Skeletal muscle tissue (tissue), 4 donors: Measurements from ENCODE around the gene SLC25A6. TPM values are rescaled to one million over a fixed set of nuclear protein-coding genes. Genes with fewer than 3 reads are reported as not detected.

Experiments used
- H3K27ac ChIP-seq: one replicate; pipeline ENCODE4 v1.7.0; 2013; ENCODE audit warnings: mild to moderate bottlenecking, low read depth, low read length, inconsistent platforms
- H3K27me3 ChIP-seq, 3 donors: one replicate each; pipeline ENCODE4 v1.7.0; 2013; ENCODE audit warnings: low read length in 3 of 3; ENCODE audit not compliant: control insufficient read depth in 3 of 3, insufficient read depth in 3 of 3
- H3K36me3 ChIP-seq, 3 donors: one replicate each; pipeline ENCODE4 v1.7.0; 2013; ENCODE audit warnings: low read length in 3 of 3; ENCODE audit not compliant: control insufficient read depth in 3 of 3, insufficient read depth in 3 of 3
- H3K4me1 ChIP-seq, 3 donors: one replicate each; pipeline ENCODE4 v1.7.0; 2013; ENCODE audit warnings: low read length in 3 of 3, mild to moderate bottlenecking in 3 of 3; ENCODE audit not compliant: control insufficient read depth in 3 of 3, insufficient read depth in 3 of 3
- H3K4me3 ChIP-seq, 3 donors: one replicate each; pipeline ENCODE4 v1.7.0; 2013; ENCODE audit warnings: low read length in 3 of 3
- H3K9ac ChIP-seq, 3 donors: one replicate each; pipeline ENCODE4 v1.7.0; 2013; ENCODE audit warnings: low read length in 3 of 3, mild to moderate bottlenecking in 3 of 3, moderate library complexity in 2 of 3, low read depth in 1 of 3
- H3K9me3 ChIP-seq, 3 donors: one replicate each; pipeline ENCODE4 v1.7.0; 2013; ENCODE audit warnings: low read length in 3 of 3; ENCODE audit not compliant: control insufficient read depth in 3 of 3
- total RNA-seq: library from RNA; depleted of rRNA; stranded (reverse); fragments of >200 nt; gene quantifications from one replicate; pipeline ENCODE4 v1.2.3, GENCODE V29; 2014
- donor health status: Osteomylitis.

Gene SLC25A6
- total RNA-seq, 1 donor from 2014 or later: 185 TPM

DNA sequence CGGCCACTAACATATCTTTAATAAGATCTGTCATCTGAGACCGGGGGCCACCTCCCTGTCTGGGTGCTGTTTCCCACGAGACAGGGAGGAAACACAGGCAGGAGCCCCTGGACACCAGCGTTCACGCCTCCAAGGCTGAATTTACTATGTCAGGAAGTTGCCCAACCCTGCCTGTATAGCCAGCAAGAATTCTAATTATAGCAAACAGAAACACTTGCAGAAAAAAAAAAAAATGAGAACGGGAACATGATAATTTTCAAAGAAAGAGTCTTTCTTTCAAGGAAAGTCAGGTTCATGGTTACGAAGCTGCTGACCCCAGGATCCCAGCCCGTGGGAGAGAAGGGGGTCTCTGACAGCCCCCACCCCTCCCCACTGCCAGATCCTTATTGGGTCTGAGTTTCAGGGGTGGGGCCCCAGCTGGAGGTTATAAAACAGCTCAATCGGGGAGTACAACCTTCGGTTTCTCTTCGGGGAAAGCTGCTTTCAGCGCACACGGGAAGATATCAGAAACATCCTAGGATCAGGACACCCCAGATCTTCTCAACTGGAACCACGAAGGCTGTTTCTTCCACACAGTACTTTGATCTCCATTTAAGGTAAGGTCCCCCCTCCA is 55.5 kb downstream of the SLC25A6 start, which contains the start of gene IL3RA:
Gene IL3RA (plus strand): TSS at position 455 of the 613 bp plus-strand sequence. CDS start 4,981 bp downstream, outside the sequence.
- Histone ChIP-seq H3K36me3 (peaks cover 0 to 3% (median 0%) of the 10 kb centered on the region in 3 donors), H3K9me3 (peaks cover 0 to under 1% (median 0%) of the 10 kb centered on the region in 3 donors), H3K27me3 (peaks cover 0 to 3% (median 0%) of the 10 kb centered on the region in 3 donors), H3K9ac (peak within 1 kb of the TSS; percentile 30 to 70 (median 45)), H3K27ac (peak within 1 kb of the TSS; percentile 20), H3K4me1 (peaks cover 0 to 5% (median 0%) of the 10 kb centered on the region in 3 donors), H3K4me3 (peak within 1 kb of the TSS; percentile 56 to 71 (median 68))

Other genes with a start within 250 kb of the SLC25A6 start
- gene CRLF2, start 179.5 kb downstream of the SLC25A6 start, total RNA-seq: 0.52 TPM
- gene CSF2RA, start 123.3 kb downstream of the SLC25A6 start, total RNA-seq: 7.3 TPM
- gene IL3RA, start 55.3 kb downstream of the SLC25A6 start, total RNA-seq: 6.3 TPM
- 13.6 TPM for gene ASMTL, start 60.8 kb upstream of the SLC25A6 start, total RNA-seq
- gene P2RY8, start 145.1 kb upstream of the SLC25A6 start, total RNA-seq: 0.52 TPM
- gene AKAP17A, start 199.5 kb upstream of the SLC25A6 start, total RNA-seq: 13.0 TPM
- gene ASMT, start 222.9 kb upstream of the SLC25A6 start, total RNA-seq: not detected